GM23248 (cell line): ENCODE results near the gene TNFRSF8.

Experiments used
- EZH2 ChIP-seq: fragments of 200-600 bp; sonication (generic); IDR thresholded peaks from 2 replicates; pipeline ENCODE4 v1.6.1; 2018; ENCODE audit warnings: antibody characterized with exemption, mild to moderate bottlenecking; ENCODE audit not compliant: insufficient read depth, poor library complexity, severe bottlenecking
- EZH2phosphoT487 ChIP-seq: fragments of 200-600 bp; sonication (generic); IDR thresholded peaks from 2 replicates; pipeline ENCODE4 v1.6.1; 2018; ENCODE audit warnings: antibody characterized with exemption, moderate library complexity, mild to moderate bottlenecking, low read depth; ENCODE audit not compliant: insufficient read depth

DNA sequence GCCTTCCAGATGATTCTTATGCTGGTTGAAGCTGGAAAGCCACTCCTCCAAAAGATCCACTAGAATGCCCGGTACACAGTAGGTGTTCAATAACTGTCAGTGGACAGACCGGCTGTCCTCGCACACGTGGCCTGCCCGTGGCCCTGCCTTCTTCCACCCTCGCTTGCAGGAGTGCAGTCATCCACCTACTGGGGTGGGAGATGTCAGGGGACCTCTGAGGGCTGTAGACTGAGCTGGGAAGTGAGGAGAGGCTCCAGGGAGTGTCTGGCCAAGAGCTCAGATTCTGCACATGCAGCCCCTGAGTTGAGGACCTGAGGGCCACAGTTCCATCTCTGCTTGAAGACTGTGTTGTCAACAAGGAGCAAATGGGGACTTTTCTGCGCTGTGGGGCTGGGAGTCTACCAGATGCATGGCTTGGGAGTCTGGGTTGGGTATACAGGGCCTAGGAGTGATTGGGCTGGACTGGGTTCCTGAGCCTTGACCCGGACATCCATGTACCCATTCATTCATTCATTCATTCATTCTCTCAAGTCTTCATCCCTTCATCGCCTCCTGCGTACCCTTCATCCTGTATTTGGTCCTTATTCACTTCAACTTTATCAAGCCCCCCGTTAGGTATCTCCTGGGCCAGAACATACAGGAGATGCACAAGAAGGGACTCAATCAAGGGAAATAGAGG, 99.5 kb downstream of the TNFRSF8 start:
- no peak for TF ChIP-seq EZH2phosphoT487
- no peak for TF ChIP-seq EZH2
